Epithelial cell of proximal tubule (primary cell): ENCODE measurements around the gene SLC12A5. TPM values are rescaled to one million over a fixed set of nuclear protein-coding genes. Genes with fewer than 3 reads are reported as not detected.

Source experiments
- DNase-seq: peaks from one replicate; pipeline ENCODE4 v3.0.0-alpha.2; 2011; ENCODE audit warnings: low read depth
- H3K4me3 ChIP-seq: 2 replicates; pipeline ENCODE4 v1.5.1; 2011; ENCODE audit warnings: low read depth, mild to moderate bottlenecking, low read length
- total RNA-seq: library from RNA; depleted of rRNA; stranded (reverse); fragments of >200 nt; gene quantifications from 2 replicates; pipeline ENCODE4 v1.2.3, GENCODE V29; 2015
- TF ChIP-seq, protein P1 (sequence below): conservative IDR thresholded peaks from 2 replicates; pipeline ENCODE4 v1.5.1; 2012; ENCODE audit warnings: low read depth, mild to moderate bottlenecking, low read length

The SLC12A5 gene
- total RNA-seq, 1 donor from 2014 or later = not detected

DNA sequence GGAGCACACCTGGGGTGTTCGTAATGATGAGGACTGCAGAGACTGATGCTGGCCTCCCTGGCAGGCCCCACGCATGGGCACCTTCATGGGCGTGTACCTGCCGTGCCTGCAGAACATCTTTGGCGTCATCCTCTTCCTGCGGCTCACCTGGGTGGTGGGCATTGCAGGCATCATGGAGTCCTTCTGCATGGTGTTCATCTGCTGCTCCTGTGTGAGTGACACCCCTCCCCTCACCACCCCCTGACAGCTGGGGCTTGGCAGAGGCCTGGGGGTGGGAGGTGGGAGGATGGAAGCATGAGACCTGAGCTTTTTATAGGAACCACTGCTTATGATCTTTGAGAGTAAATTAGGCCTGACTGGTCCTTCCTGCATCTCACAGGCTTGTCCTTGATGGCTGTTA, 6.7 kb downstream of the SLC12A5 start:
- no peak for DNase-seq
- TF ChIP-seq, protein P1, sequence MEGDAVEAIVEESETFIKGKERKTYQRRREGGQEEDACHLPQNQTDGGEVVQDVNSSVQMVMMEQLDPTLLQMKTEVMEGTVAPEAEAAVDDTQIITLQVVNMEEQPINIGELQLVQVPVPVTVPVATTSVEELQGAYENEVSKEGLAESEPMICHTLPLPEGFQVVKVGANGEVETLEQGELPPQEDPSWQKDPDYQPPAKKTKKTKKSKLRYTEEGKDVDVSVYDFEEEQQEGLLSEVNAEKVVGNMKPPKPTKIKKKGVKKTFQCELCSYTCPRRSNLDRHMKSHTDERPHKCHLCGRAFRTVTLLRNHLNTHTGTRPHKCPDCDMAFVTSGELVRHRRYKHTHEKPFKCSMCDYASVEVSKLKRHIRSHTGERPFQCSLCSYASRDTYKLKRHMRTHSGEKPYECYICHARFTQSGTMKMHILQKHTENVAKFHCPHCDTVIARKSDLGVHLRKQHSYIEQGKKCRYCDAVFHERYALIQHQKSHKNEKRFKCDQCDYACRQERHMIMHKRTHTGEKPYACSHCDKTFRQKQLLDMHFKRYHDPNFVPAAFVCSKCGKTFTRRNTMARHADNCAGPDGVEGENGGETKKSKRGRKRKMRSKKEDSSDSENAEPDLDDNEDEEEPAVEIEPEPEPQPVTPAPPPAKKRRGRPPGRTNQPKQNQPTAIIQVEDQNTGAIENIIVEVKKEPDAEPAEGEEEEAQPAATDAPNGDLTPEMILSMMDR = no peak
- no peak overlapping the region for H3K4me3 ChIP-seq

DNA sequence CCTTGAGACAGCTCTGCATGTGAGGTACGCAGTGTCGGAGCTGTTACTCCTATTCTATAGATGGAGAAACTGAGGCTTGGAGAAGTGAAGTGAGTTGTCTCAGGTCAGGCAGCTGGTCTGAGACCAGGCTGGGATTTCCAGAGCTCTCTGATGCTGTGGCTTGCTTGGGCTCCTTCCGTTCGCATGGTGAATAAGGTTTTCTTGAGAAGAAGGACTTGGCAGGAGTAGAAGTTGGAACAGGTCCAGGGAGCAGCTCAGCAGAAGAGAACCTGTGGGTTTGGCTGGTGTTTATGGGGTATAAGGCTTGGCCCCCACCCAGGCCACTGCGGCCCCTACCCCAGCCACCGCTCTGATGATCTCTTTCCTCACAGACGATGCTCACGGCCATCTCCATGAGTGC, 7.4 kb downstream of the SLC12A5 start:
- DNase-seq = no peak
- H3K4me3 ChIP-seq = no peak overlapping the region
- TF ChIP-seq, protein P1 = no peak

DNA sequence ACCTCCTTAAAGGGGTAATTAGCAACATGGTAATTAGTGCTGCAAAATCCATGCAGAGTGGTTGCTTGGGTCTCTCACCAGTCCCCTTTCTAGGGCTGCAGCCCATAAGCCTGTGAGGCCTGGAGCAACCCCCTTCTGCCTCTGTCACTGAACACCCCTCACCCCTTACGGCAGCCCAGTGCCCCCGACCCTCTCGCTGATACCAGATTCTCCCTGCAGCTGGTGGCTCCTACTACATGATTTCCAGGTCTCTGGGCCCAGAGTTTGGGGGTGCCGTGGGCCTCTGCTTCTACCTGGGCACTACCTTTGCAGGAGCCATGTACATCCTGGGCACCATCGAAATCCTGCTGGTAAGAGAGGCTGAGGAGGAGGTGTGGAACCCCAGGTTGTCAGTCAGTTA, 8.0 kb downstream of the SLC12A5 start:
- no peak overlapping the region for H3K4me3 ChIP-seq
- no peak for DNase-seq
- TF ChIP-seq, protein P1 = no peak

DNA sequence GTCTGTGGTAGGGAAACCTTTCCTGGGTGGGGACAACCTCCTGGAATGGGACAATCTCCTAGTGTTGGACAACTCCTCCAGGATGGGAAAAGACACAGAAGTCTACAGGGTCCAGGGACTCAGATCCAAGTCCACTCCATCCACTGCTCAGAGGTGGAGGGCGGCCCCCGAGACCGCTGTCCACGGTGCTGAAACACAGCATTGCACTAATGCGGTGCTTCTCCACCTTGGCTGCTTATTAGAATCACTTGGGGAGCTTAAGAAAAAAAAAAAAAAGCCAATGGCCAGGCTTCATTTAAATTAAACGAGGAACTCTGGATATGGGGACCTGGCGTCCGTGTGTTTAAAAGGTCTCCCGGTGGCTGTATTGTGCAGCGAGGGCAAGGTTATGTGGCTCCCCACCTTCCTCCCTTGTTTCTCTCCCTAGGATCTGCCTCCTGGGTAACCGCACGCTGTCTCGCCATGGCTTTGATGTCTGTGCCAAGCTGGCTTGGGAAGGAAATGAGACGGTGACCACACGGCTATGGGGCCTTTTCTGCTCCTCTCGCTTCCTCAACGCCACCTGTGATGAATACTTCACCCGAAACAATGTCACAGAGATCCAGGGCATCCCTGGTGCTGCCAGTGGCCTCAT, 12.0 kb downstream of the SLC12A5 start:
- TF ChIP-seq, protein P1 = no peak
- no peak overlapping the region for H3K4me3 ChIP-seq
- DNase-seq = no peak

DNA sequence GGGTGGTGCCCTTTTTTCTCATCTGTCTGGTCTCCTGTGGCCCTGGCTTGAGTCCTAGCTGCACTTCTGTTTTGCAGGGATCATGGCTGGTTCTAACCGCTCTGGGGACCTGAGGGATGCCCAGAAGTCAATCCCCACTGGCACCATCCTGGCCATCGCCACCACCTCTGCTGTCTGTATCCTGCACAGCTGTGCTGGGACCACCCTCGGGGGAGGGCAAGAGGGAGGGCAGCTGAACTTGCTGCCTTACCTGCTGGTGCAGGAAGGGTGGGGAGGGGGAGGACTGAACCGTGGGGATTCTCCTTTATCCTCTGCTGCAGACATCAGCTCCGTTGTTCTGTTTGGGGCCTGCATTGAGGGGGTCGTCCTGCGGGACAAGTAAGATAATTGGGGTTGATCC, 14.5 kb downstream of the SLC12A5 start:
- TF ChIP-seq, protein P1 = no peak
- DNase-seq = no peak
- H3K4me3 ChIP-seq = no peak overlapping the region

DNA sequence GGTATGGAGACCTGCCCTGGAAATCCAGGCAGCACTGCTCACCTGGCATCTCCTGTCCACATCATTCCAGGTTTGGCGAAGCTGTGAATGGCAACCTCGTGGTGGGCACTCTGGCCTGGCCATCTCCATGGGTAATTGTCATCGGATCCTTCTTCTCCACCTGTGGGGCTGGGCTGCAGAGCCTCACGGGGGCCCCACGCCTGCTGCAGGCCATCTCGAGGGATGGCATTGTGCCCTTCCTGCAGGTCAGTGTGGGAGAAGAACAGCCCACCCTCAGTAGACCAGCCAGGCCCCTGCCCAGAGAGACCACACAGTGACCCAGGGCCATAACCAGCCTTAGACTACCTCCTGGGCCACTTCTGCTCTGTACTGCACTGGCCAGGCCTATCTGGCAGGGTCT, 15.9 kb downstream of the SLC12A5 start:
- DNase-seq = no peak
- H3K4me3 ChIP-seq = no peak overlapping the region
- TF ChIP-seq, protein P1 = no peak

DNA sequence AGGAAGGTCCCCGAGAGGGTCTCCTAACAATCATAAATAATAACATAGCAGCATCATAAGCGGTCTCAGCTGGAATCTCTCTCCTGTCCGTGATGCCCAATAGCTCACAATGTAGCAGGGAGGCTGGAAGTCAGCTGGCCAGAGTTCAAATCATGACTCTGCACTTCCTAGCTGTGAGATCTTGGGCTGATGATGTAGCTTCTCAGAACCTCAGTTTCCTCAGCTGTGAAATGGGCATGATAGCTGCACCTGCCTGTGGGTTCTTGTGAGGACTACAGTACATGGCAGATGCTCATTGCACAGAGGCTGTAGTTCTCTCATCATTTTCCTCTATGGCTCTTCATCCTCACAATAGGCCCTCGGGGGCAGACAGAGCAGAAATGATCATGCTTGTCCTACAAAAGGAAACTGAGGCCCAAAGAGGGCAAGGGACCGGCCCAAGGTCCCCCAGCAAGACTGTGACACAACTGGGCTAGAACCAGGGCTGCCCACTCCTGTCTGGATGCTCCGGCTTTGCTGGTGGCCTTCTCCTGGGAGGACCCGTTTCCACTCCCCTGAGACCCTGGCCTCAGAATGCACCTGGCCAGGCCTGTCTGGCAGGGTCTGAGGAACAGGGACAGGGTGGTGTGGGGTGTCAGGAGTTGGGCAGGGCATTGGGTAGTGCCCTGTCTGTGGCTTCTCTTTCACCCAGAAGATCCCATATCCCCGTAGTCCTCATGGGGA, 17.7 kb downstream of the SLC12A5 start:
- TF ChIP-seq, protein P1 = no peak
- no peak for DNase-seq
- no peak overlapping the region for H3K4me3 ChIP-seq
